Measurements from ENCODE around the gene TNF.

TNF gene

GRCh38 chr6:31627690-31628287 lies 52.4 kb downstream of the TNF start:
- in situ Hi-C loops (cut with HindIII; ENCODE audit: low sequenced_read_pairs), result no loop called here
- no peak for TF ChIP-seq CTCF (IDR thresholded peaks at IDR 0.05; ENCODE audit: low read depth, low read length, missing control alignments)
- DNase-seq (ENCODE audit: low read depth), result no peak
- H3K4me3 ChIP-seq (ENCODE audit: low read depth, low read length), result no peak overlapping the region

All from astrocyte of the cerebellum (primary cell).